Fibroblast of skin of scalp (primary cell): ENCODE data around the gene BNIP3.
"Not testable (repeated sequence)": the region's sequence is repeated elsewhere in the genome, so short reads cannot be mapped to it uniquely, and the experiment has no call there.

Experiments
- DNase-seq: peaks from one replicate; pipeline ENCODE4 v3.0.0-alpha.2; 2013

The BNIP3 gene

DNA sequence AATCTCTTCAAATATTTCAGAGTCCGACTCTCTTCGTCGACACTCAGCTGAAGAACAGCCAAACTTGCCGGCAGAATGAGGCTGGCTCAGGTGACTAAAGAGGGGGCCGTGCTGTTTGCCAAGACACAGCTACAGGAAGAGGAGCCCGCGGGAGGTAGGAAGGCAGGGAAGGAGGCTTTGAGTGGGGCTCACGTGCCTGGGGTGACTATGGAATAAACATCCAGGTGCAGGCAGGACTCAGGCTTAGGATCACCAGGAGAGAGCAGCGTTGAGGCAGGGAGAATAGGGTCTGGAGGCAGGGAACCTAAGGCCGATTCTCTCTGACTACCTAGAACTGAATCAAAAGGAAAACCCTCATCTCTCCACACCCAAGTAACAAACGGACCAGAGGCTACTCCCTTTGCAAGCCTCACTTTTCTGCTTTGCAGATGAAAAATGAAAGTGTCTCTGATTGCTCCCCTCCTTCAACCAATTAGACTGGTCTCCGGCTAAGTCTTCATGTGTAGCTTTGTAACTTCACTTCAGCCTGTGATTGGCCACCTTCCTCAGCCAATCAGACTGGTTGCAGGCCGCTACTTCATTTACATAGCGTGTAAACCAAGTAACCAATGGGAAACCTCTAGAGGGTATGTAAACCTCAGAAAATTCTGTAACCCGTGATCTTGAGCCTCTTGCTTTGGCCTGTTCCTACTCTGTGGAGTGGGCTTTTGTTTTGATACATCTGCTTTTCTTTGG, 19.7 kb upstream of the BNIP3 start:
- no peak for DNase-seq

DNA sequence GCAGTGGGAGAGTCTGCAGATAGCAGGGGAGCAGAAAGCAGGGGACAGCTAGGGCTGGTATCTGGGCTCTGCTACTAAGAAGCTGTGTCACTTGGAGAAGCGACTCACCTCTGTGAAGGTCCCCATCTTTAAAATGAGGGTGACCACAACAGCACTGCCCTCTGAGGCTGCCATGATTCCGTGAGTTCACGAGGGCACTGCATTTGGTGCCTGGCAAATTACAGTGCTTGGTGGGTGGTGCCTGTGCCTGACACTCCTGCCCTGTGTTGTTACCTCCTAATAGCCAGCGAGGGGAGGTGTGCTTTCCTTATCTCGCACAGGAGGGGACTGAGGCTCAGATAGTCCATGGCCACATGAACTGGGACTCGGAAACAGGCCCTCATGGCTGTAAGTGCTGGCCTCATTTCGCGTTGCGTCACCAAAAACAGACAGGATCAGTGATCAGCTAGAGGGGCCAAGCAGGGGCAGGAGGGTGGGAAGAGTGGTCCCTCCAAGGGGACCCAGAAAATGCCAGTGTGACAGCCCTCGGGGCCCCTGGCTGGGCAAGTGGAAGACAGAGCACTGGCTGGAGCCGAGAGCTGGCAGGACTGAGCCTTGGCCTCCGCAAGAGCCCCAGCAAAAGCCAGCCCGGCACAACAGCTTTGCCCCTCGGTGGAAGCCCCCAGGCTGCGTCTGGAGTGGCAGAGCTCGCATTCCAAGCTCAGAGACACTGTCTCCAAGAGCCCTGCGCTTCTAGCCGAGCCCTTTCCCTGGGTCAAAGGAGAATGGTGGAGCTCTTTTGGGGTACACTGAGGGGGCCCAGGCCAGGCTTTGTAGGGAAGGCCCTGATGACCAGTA, 17.3 kb upstream of the BNIP3 start:
- DNase-seq: no peak

DNA sequence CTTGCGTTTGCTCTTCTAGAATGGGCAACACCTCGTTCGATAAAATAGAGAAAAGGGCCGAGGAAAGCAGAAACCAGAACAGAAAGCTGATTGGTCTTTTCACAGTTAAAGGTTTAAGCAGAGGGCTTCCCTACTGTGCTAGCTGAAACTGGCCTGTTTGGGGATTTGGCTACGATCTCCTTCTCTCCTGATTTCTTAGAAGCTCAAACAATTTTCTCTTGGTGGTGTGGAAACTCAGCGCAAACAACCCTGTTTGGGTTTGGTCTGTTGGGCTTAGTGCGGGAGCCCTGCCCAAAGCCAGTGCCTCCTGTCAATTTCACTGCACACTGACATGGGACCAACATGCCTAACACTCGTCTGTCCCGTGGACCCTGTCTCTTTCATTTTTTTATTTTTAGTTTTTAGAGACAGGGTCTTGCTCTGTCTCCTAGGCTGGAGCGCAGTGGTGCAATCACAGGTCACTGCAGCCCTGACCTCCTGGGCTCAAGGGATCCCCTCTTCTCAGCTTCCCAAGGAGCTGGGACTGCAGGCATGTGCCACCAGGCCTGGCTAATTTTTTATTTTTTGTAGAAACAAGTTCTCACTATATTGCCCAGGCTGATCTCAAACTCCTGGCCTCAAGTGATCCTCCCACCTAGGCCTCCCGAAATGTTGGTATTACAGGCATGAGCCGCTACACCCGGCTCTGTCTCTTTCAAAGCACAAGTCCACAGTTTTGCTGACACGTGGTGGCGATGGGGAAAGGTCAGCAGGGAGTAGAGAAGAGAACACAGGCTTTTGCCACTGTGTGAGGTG, 16.5 kb upstream of the BNIP3 start:
- DNase-seq: no peak

DNA sequence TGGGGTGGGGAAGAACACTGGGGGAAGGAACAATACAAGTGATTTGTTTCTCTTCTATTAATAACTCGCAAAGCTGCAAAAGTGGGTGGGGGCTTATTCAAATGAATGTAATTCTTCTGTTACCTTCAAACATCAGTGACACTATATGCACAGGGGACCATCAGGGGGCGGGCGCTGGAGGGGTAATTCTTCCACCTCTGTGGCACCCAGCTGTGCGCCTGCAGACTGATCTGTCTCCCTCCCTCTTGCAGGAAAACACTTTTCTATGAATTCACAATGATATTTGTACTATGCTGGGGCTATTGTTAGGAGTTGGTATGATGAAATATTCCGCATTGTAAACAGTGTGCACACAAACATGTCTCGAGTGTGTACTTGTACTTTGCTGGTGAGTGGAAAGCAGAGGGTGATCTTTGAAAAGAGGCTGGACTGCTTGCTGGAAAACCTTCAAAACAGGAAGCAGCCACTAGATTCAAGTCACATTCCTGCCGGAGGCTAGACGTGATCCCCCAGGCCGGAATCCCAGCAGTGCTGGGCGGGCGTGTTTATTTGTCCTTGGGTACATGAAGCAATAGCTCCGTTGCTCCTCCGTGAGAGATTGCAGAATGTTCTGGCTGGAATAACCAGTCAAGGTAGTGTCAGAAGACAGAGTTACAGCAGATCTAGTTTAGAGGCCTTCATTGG, 15.8 kb upstream of the BNIP3 start:
- peak; percentile 60 for DNase-seq

DNA sequence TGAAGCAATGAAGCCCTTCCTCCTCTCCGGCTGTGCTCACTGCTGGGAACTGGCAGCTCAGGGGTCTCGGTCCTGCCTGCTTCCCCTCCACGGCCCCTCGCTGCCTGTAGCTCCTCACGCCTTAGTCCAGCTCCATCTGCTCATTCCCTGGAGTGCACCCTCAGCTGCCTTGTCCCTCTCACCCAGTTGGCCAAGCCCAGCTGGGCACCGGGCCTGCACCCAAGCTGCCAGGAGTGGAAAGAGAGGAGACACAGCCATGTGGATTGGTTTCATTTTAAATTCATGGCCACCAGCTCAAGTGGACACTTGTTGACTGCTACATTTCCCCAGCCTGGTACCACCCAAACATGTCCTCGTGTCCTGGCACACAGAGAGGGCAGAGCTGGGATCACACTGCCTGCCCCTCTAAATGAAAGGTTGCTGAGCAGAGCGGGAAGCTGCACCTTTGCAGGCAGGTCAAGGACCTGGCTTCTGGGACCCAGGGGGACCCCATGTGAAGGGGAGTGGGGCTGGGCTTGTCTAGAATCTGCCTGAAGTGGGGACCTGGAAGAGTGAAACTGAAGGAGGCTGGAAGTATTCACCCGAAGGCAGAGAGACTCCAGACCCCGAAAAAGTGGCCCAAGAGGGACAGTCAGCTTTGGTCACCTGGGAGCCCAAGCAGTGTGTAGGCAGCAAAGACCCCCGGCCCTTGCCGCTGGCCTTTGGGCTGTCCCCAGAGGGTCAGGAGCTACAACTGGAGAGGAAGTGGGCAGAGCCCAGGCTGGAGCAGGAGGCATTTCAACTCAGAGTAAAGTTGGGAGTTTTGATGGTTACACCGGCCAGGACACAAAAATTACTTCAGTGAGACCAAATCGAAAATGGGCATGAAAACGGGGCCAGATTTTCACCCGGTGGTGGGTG, 15.0 kb upstream of the BNIP3 start:
- no peak for DNase-seq

DNA sequence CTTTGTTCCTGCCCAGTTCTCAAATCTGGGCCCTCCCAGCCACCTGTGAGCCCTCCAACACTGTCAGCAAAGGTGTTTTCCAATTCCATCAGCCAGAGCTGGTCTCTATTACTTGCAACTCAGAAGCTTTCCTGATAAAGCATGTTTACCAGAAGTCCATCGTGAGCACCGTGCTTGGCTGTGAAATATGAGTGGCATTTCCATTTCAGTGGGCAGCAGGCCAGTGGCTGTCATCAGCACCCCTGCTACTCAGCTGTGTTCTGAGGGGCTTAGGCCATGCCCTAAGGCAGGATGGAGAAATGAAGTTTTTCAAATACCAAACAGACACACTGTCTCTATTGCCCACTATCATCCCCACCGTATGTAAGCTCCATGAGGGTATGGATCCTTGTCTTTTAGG, 12.7 kb upstream of the BNIP3 start:
- no peak for DNase-seq

DNA sequence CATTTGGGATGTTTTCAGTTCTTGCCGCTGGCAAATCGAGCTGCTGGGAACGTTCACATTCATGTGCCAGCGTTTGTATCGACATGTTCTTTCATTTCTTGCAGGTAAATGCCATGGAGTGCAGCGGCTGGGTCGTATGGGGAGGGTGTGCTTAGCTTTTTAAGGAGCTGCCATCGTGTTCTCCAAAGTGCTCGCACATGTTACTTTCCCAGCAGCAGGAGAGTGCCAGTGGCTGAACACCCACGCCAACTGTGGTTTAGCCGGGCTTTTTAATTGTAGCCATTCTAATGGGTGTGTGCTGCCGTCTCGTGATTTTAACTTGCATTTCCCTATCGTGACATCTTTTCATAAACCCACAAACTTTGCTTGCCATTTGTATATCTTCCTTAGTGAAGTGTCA, 11.6 kb upstream of the BNIP3 start:
- no peak for DNase-seq

DNA sequence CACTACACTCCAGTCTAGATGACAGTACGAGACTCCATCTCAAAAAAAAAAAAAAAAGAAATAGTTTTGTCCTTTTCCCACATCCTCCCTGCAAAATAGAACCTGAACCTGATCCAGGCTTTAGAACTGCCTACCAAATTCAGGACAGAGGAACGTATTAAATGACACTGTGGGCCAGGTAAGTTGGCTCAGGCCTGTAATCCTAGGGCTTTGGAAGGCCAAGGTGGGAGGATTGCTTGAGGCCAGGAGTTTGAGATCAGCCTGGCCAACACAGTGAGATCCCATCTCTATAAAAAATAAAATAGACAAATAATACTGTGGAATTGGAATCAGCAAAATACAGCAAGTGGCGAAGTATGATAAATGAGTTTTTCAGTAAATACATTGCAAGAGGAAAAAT, 10.0 kb upstream of the BNIP3 start:
- no peak for DNase-seq

DNA sequence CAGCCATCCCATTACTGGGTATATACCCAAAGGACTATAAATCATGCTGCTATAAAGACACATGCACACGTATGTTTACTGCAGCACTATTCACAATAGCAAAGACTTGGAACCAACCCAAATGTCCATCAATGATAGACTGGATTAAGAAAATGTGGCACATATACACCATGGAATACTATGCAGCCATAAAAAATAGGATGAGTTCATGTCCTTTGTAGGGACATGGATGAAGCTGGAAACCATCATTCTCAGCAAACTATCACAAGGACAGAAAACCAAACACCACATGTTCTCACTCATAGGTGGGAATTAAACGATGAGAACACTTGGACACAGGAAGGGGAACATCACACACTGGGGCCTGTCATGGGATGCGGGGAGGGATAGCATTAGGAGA, 6.1 kb upstream of the BNIP3 start:
- DNase-seq: not testable (repeated sequence)

DNA sequence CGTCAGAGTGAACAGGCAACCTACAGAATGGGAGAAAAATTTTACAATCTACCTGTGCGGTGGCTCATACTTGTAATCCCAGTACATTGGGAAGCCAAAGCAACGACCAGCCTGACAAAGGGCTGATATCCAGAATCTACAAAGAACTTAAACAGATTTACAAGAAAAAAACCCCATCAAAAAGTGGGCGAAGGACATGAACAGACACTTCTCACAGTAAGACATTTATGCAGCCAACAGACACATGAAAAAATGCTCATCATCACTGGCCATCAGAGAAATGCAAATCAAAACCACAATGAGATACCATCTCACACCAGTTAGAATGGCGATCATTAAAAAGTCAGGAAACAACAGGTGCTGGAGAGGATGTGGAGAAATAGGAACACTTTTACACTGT, 5.6 kb upstream of the BNIP3 start:
- DNase-seq: not testable (repeated sequence)

DNA sequence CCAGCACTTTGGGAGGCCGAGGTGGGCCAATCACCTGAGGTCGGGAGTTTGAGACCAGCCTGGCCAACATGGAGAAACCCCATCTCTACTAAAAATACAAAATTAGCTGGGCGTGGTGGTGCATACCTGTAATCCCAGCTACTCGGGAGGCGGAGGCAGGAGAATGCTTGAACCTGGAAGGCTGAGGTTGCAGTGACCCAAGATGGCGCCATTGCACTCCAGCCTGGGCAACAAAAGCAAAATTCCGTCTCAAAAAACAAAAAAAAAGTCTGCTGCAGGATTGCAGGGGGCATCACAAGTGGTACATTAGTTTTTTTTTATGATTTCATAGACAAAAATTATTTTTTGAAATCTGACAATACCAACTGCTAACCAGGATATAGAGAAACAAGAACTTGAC, 5.1 kb upstream of the BNIP3 start:
- not testable (repeated sequence) for DNase-seq

DNA sequence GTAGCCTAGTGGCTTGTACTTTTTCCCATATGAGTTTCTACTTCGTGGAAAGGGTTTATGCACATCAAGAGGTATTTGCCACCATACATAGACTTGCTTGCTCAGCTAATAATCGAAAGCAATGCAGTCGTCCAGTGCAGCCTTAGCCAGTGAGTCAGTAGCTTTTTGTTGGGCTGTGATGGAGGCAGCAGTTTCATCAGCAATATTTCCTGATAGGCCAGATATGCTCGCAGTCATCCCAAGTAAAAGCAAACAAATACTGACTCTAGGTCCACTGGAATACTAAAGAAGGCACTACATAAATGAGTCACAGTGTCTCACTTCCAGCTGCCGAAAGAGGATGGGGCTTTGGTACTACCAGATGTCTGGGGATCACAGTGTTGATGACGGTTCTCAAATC, 2.1 kb upstream of the BNIP3 start:
- peak; percentile 93 for DNase-seq

DNA sequence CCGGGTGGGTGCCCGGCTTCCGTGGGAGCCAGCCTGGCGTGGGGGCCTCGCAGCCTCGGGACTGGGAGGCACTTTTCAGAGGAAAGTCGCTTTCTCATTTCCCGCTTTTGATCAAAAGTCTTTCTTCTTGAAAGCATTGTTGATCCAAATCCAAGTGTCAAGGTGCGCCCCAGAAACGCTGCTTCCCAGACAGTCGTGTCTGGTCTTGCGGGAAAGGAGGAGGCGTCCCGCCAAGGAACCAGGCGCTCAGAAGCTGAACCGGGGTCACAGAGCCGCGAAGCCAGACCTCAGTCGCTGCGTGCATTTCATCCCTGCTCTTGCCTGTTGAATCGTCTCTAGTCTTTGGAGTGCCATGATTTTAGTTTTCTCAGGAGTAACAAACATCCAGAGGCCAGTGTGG, 1.1 kb upstream of the BNIP3 start:
- no peak for DNase-seq

DNA sequence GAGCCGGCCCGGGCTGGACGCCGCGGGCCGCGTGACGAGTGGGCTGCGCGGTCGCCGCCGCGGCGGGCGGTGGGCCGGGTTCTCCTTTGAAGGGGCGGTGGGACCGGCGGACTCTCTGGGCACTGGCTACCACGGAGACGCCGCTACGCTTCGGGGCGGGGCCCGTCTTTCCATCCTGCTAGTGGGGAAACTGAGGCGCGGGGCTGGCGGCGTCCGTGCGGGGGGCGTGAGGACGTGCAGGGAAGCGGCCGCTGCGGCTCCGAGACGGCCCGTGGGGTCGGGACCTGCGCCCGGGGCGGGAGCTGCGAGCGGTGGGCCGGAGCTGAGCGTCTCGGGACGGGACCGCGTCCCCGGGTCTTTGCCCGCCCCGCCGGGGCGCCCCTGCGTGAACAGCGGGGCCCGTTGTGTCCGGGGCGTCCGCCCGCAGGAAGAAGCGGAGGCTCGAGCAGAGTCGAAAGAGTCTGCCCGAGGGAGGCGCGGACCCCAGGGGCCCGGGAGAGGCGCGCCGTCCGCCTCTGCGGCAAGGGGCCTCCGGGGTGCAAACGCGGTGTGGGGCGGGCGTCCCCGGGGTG, 548 bp upstream of the BNIP3 start:
- no peak for DNase-seq

DNA sequence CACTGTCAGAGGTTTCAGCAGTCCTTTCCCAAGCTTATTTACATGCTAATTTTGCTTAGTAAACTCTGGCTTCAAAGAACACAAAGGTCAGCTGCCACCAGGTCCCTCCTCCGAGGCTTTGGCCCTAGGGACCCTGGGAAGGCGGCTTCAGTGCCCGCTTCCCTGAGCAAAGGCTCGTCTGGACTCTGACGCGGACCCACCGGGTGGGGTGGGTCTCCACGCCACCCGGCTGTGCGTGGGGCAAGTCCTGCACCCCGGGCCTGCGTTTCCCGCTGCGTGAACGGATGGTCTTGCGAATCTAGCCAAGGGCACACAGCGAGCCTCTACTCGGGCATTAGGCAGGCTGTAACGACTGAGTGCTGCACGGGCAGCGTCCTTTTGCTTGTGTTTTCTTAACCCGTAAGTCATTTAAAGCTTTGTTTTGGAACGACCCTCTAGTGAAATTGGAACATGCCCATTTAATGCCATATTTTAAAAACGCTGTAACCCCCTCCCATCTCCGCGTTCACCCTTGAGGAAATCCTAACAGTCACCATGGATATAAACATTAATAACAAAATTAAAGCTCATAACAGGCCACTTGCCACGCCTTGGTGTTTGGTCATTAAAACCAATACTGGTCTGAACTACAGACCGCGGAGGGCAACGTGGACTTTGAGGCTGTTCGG, 828 bp downstream of the BNIP3 start:
- no peak for DNase-seq

DNA sequence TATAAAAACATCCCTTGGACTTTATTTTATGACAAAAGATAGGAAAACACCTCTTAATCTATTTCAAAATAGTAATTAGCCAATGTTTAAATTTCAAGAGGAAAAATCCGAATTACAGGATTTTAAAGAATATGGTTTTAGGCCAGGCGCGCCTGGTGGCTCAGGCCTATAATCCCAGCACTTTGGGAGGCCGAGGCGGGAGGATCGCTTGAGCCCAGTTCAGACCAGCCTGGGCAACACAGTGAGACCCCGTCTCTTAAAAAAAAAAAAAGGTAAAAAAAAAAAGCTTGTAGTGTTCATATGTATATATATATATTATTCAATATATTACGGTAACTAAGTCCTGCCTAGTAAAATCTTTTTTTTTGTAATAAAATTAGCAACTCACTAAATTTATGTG, 1.4 kb downstream of the BNIP3 start:
- DNase-seq: no peak

DNA sequence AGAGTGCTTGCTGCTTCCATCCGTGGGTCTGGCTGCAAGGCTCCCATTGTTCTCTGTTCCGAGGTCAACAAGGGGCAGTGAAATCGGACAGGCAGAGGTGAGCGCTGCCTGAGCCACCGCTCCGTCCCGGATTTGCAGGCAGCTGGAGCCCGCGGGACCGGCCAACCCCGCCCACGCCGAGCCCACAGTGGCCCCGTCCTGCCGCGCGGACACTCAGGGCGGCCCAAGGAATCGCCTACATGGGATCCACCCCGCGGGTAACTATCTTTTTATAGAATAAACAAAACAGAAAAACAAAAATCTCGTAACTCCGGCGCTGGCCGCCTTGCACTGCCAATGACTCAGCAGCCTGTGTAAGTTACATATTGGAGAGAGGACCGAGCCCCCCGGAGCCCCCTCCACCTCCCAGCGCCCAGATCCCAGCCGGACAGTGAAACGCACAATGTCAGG, 1.9 kb downstream of the BNIP3 start:
- no peak for DNase-seq

DNA sequence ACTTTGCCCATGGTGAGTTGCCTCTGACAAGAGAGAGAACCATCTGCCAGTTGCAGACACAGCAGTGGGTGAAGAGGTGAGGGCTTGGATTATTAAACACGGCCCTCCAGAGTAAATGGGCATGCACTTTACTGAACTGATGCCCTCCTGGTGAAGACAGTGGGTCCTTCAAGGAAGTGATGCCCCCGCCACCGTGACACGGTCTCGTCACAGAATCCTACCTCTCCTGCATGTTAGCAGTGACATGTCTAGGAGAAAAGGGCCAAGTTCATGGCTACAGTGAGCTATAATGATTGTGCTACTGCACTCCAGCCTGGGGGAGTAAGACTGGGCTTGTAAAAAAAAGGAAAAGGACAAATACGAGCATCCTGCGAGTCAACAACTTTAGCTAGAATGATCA, 2.4 kb downstream of the BNIP3 start:
- no peak for DNase-seq

DNA sequence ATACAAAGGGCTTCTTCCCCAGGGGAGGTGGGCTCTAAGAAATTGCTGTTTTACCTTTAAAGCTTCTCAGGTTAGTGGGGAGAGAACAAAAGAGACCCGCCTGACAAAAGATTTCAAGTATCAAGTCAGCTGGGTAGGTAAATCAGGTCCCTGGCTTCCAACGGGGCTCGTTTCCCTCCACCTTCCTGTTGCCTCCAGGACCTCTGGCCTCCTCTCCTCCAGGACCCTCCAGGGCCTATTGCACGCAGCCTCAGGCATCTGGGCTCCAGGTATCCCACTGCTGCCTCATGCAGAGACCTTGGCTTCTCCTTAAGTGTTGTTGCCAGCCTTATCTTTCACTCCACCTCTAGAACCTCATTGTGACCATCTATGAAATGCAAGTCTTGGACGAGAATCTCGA, 2.9 kb downstream of the BNIP3 start:
- DNase-seq: no peak

DNA sequence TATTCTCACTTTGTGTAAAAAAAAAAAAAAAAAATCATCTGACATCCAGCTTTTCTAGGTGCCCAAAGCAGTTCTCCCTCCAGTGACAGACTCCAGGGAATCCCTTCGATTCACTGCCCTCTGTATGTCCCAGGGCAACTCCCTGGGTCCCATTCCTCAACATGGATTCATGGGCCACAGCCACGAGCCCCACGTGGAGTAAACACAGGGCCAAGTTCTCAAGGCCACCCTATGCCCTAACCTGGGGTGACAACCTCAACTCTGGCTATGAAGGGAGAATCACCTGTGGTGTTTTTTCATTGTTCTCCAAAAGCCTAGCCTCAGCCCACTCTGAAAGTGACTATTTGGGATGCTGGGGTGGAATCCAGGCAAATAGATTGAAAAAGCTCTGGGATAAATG, 3.4 kb downstream of the BNIP3 start:
- no peak for DNase-seq
